Ovary (tissue), 10 donors: Measurements from ENCODE around the gene DHRS9. TPM values are rescaled to one million over a fixed set of nuclear protein-coding genes. Genes with fewer than 3 reads are reported as not detected.

Experiments used
- DNase-seq, 5 donors: peaks; one replicate each; pipeline ENCODE4 v3.0.0-alpha.2; 2019 to 2020
- H3K27ac ChIP-seq, 2 donors: fragments of 200-600 bp; one replicate each; pipeline versions ENCODE4 v1.5.1 to v1.8.0; 2019 to 2022
- H3K27me3 ChIP-seq: fragments of 200-600 bp; one replicate; pipeline ENCODE4 v1.8.0; 2022
- H3K36me3 ChIP-seq: fragments of 200-600 bp; sonication (generic); one replicate; pipeline ENCODE4 v1.5.1; 2019
- H3K4me1 ChIP-seq: one replicate; pipeline ENCODE4 v1.8.1; 2013; ENCODE audit warnings: mild to moderate bottlenecking, moderate library complexity; ENCODE audit not compliant: insufficient read depth
- H3K4me3 ChIP-seq: fragments of 200-600 bp; sonication (generic); one replicate; pipeline ENCODE4 v1.5.1; 2017
- H3K9me3 ChIP-seq, 2 donors: fragments of 200-600 bp in 1 of 2; sonication (generic) in 1 of 2; one replicate each; pipeline versions ENCODE4 v1.5.1 to v1.8.1; 2013 to 2019; ENCODE audit warnings: mild to moderate bottlenecking in 1 of 2, moderate library complexity in 1 of 2
- CTCF ChIP-seq, 3 donors: fragments of 450-650 bp in 2 of 3; fragments of 200-600 bp in 1 of 3; IDR thresholded peaks; one replicate each; pipeline versions ENCODE4 v1.5.1 to v1.8.0; 2016 to 2022; ENCODE audit warnings: antibody characterized with exemption in 3 of 3, mild to moderate bottlenecking in 1 of 3
- EP300 ChIP-seq: sonication (generic); formaldehyde crosslinking; IDR thresholded peaks from one replicate; pipeline ENCODE4 v1.6.1; 2017; ENCODE audit warnings: antibody characterized with exemption
- POLR2A ChIP-seq: fragments of 450-650 bp; IDR thresholded peaks from one replicate; pipeline ENCODE4 v1.6.1; 2017; ENCODE audit warnings: antibody characterized with exemption, mild to moderate bottlenecking, moderate library complexity
- WGBS, 3 donors: extraction: QIAGEN DNeasy Blood & Tissue Kit in 1 of 3; methylation state at CpG; one replicate each; pipeline versions ENCODE4 v1.1.5 to v1.1.7; 2013 to 2017; 5-methylcytosine and 5-hydroxymethylcytosine counted together
- intact Hi-C, 4 donors: fragments of 100-400 bp; cut with DNase I; formaldehyde crosslinking; loops; one replicate each; pipeline versions ENCODE4 v1.11.0 to v1.15.1; 2022 to 2023
- long read RNA-seq, 3 donors: library from polyadenylated mRNA in 2 of 3; unstranded in 2 of 3; transcript quantifications; one replicate each; pipeline ENCODE4 v2.0.0 and lab custom pipeline, GENCODE V29; 2021 to 2026
- polyA plus RNA-seq, 2 donors: library from polyadenylated mRNA; stranded (reverse); fragments of 200-250 nt in 1 of 2; fragments of 350-450 nt in 1 of 2; fragmentation: Illumina TruSeq in 1 of 2; extraction: RNeasy Lipid Tissue Mini Kit (QIAGEN cat#74804) in 1 of 2; gene quantifications; one replicate each; pipeline ENCODE4 v1.2.3, GENCODE V29; 2013 to 2014
- total RNA-seq, 7 donors: library from RNA; depleted of rRNA in 2 of 7; stranded (reverse); fragments of >200 nt in 2 of 7; fragmentation: NEBNext Ultra II Directional in 3 of 7; extraction: Animal tissue kit (Norgen Biotek cat#: 25700) in 3 of 7; gene quantifications; one replicate each; pipeline versions ENCODE4 v1.1.0 to v1.2.4, GENCODE V29; 2016 to 2023
- donor health status: DM: no; HTN: no; CAD: no; lungs with moderate emphysema.
- donor health status: DM: no; HTN: no; CAD: no.
- donor health status: Bipolar disorder and iron deficiency.
- donor health status: DM: yes; HTN: yes; CAD: no.
- donor health status: DM: no; HTN: no; CAD: no.
- donor health status: DM: yes; HTN: yes; CAD: no.

DHRS9 gene
- total RNA-seq, result 1 to 10 TPM in 1 of 7 donors, under 1 TPM in 5, not detected in 1; 0.23 to 1.6 (median 0.30) TPM
- polyA plus RNA-seq, result 10 to 100 TPM in 1 of 2 donors, under 1 TPM in 1; 0.54 to 19.5 TPM
- long read RNA-seq, donor 1, partial matches to known transcripts, result 1 of 1 reads
- long read RNA-seq, donor 1, other reads (novel, unspliced or antisense), result 0 of 1 reads
- long read RNA-seq, donor 2, result 0 reads
- long read RNA-seq, donor 3, result 0 reads

GRCh38 chr2:169069341-169069740, at the start of gene DHRS9:
DHRS9 (plus strand) TSS chr2:169069563; CDS start chr2:169081582, 12,019 bp downstream.
- DNase-seq, result no peak
- whole genome bisulfite sequencing, 3 donors, result 66 to 81% (median 79%) methylated on average over 5 of the region's 5 CpGs
- H3K27me3 ChIP-seq, result no peaks in the 10 kb centered on the region
- intact Hi-C loops, result no loop called here
- no peak within 1 kb of the TSS for H3K27ac ChIP-seq
- H3K4me3 ChIP-seq, result no peak within 1 kb of the TSS
- H3K36me3 ChIP-seq, result no peaks in the 10 kb centered on the region
- no peaks in the 10 kb centered on the region for H3K4me1 ChIP-seq
- TF ChIP-seq POLR2A (no peak), EP300 (no peak), CTCF (IDR thresholded peaks at IDR 0.05) (no peak)
- no peaks in the 10 kb centered on the region for H3K9me3 ChIP-seq

DNA sequence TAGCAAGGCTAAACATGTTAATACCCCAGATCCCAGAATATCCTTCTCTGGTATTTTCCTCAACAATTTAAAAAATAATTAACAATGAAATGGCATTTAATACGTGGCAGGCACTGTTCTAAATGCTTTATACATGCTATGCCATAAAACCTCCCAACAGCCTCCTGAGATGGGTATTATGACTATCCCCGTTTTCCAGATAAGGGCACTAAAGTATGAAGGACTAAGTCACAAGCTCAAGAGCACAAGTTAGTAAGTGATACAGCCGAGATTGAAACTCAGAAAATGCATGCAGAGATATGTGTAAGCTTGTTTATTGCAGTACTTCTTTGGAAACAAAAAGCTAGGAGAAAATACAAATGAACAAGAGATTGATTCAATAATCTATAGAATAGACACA, 46.2 kb upstream of the DHRS9 start:
- no peak for DNase-seq
- WGBS, 3 donors, result 45 to 61% (median 53%) methylated on average over 3 of the region's 3 CpGs
- no peaks in the 10 kb centered on the region for H3K9me3 ChIP-seq
- H3K4me1 ChIP-seq, result no peaks in the 10 kb centered on the region
- intact Hi-C loops, result no loop called here
- H3K27me3 ChIP-seq, result no peaks in the 10 kb centered on the region
- H3K36me3 ChIP-seq, result no peaks in the 10 kb centered on the region
- H3K4me3 ChIP-seq, result no peak overlapping the region
- no peak for TF ChIP-seq EP300
- H3K27ac ChIP-seq, result no peak overlapping the region

- WGBS, 3 donors, result 4 to 32% (median 5%) methylated on average over 1 of the region's 1 CpG
- TF ChIP-seq EP300 (no peak), POLR2A (no peak), CTCF (IDR thresholded peaks at IDR 0.05) (no peak)
- intact Hi-C loops, result no loop called here
- Histone ChIP-seq H3K4me3 (no peak overlapping the region), H3K36me3 (no peaks in the 10 kb centered on the region), H3K9me3 (no peaks in the 10 kb centered on the region), H3K4me1 (no peaks in the 10 kb centered on the region), H3K27ac (no peak overlapping the region), H3K27me3 (no peaks in the 10 kb centered on the region)
- no peak for DNase-seq
Observed at GRCh38 chr2:169026056-169026455, 43.3 kb upstream of the DHRS9 start.

- TF ChIP-seq CTCF (IDR thresholded peaks at IDR 0.05) (no peak), POLR2A (no peak), EP300 (no peak)
- Histone ChIP-seq H3K27me3 (no peaks in the 10 kb centered on the region), H3K4me3 (no peak overlapping the region), H3K9me3 (no peaks in the 10 kb centered on the region), H3K4me1 (no peaks in the 10 kb centered on the region), H3K27ac (no peak overlapping the region), H3K36me3 (no peaks in the 10 kb centered on the region)
- intact Hi-C loops, result no loop called here
- WGBS, 3 donors, result 75 to 81% (median 75%) methylated on average over 3 of the region's 3 CpGs
- DNase-seq, result no peak
Observed at GRCh38 chr2:169027234-169027633, 42.1 kb upstream of the DHRS9 start.

DNA sequence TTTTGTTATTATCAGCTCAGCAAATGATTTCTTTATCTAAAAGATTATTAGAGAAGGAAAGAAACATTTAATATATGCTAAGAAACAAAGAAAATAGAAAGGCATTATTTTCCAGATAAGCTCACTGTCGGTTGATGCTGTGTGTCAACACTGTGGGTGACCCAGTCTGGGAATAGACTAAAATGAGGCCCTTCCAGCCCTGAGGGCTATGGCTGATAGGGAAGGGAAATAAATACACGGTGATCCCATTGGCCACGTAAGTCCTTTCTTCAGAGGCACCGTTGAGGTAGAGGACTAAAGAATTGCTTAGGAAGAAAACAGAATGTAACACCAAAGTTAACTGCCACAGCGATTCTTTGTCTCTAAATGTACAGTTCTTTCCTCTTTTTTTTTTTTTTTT, 40.0 kb upstream of the DHRS9 start:
- WGBS, 3 donors, result 73 to 81% (median 78%) methylated on average over 5 of the region's 5 CpGs
- no peak for TF ChIP-seq EP300
- no peak for TF ChIP-seq CTCF (IDR thresholded peaks at IDR 0.05)
- TF ChIP-seq POLR2A, result no peak
- Histone ChIP-seq H3K4me3 (no peak overlapping the region), H3K9me3 (no peaks in the 10 kb centered on the region), H3K27me3 (no peaks in the 10 kb centered on the region), H3K4me1 (no peaks in the 10 kb centered on the region), H3K27ac (no peak overlapping the region), H3K36me3 (no peaks in the 10 kb centered on the region)
- DNase-seq, result no peak
- intact Hi-C loops, result no loop called here
